ENCODE measurements around the gene BFSP2.

The BFSP2 gene

GRCh38 chr3:133400006-133400515 lies at the start of gene BFSP2:
Gene BFSP2, plus strand, starts transcription at chr3:133400056. Its CDS starts 28 bp downstream, at chr3:133400084.
- no peak for DNase-seq (ENCODE audit: low spot score)

GRCh38 chr3:133354721-133355120 lies 45.1 kb upstream of the BFSP2 start:
- no peak for DNase-seq (ENCODE audit: low spot score)

GRCh38 chr3:133360476-133360875 lies 39.4 kb upstream of the BFSP2 start:
- DNase-seq (ENCODE audit: low spot score): no peak

GRCh38 chr3:133361011-133361410 lies 38.8 kb upstream of the BFSP2 start:
- no peak for DNase-seq (ENCODE audit: low spot score)

- DNase-seq (ENCODE audit: low spot score): no peak
These were observed 38.4 kb upstream of the BFSP2 start for GRCh38 chr3:133361435-133361834.

GRCh38 chr3:133362539-133362938 lies 37.3 kb upstream of the BFSP2 start:
- DNase-seq (ENCODE audit: low spot score): no peak

GRCh38 chr3:133364704-133365103 lies 35.2 kb upstream of the BFSP2 start:
- DNase-seq (ENCODE audit: low spot score): no peak

- no peak for DNase-seq (ENCODE audit: low spot score)
These were observed 32.9 kb upstream of the BFSP2 start for GRCh38 chr3:133366921-133367320.

- no peak for DNase-seq (ENCODE audit: low spot score)
These were observed 32.5 kb upstream of the BFSP2 start for GRCh38 chr3:133367403-133367802.

GRCh38 chr3:133367956-133368355 lies 31.9 kb upstream of the BFSP2 start:
- DNase-seq (ENCODE audit: low spot score): no peak

- no peak for DNase-seq (ENCODE audit: low spot score)
These were observed 31.3 kb upstream of the BFSP2 start for GRCh38 chr3:133368371-133369067.

- DNase-seq (ENCODE audit: low spot score): no peak
These were observed 30.8 kb upstream of the BFSP2 start for GRCh38 chr3:133369068-133369440.

GRCh38 chr3:133371181-133371580 lies 28.7 kb upstream of the BFSP2 start:
- DNase-seq (ENCODE audit: low spot score): no peak

GRCh38 chr3:133371676-133372075 lies 28.2 kb upstream of the BFSP2 start:
- no peak for DNase-seq (ENCODE audit: low spot score)

GRCh38 chr3:133374708-133375402 lies 25.0 kb upstream of the BFSP2 start:
- DNase-seq (ENCODE audit: low spot score): no peak

GRCh38 chr3:133375403-133375745 lies 24.5 kb upstream of the BFSP2 start:
- DNase-seq (ENCODE audit: low spot score): no peak

- no peak for DNase-seq (ENCODE audit: low spot score)
These were observed 23.0 kb upstream of the BFSP2 start for GRCh38 chr3:133376810-133377209.

GRCh38 chr3:133377396-133377795 lies 22.5 kb upstream of the BFSP2 start:
- DNase-seq (ENCODE audit: low spot score): no peak

GRCh38 chr3:133379926-133380325 lies 19.9 kb upstream of the BFSP2 start:
- no peak for DNase-seq (ENCODE audit: low spot score)

- no peak for DNase-seq (ENCODE audit: low spot score)
These were observed 19.2 kb upstream of the BFSP2 start for GRCh38 chr3:133380481-133381225.

GRCh38 chr3:133381346-133382109 lies 18.3 kb upstream of the BFSP2 start:
- DNase-seq (ENCODE audit: low spot score): no peak

GRCh38 chr3:133383175-133383574 lies 16.7 kb upstream of the BFSP2 start:
- no peak for DNase-seq (ENCODE audit: low spot score)

Measured in hematopoietic multipotent progenitor cell treated with erythropoietin and hydrocortisone succinate and interleukin-3 and kit ligand, for 17 days (in vitro differentiated cells).